BE2C (cell line): ENCODE results near the gene KCNMA1.

ENCODE experiments used
- DNase-seq: peaks from one replicate; pipeline ENCODE4 v3.0.0-alpha.2; 2020
- H3K27me3 ChIP-seq: fragments of 250-450 bp; sonication (Bioruptor Pico); 2 replicates; pipeline ENCODE4 v1.5.1; 2020; ENCODE audit warnings: mild to moderate bottlenecking
- H3K36me3 ChIP-seq: fragments of 250-450 bp; sonication (Bioruptor Pico); 2 replicates; pipeline ENCODE4 v1.5.1; 2020; ENCODE audit warnings: mild to moderate bottlenecking
- H3K4me1 ChIP-seq: fragments of 250-450 bp; sonication (Bioruptor Pico); 2 replicates; pipeline ENCODE4 v1.5.1; 2020
- H3K4me3 ChIP-seq: 2 replicates; pipeline ENCODE4 v1.5.1; 2011; ENCODE audit warnings: low read depth, low read length
- H3K9me3 ChIP-seq: fragments of 250-450 bp; sonication (Bioruptor Pico); 2 replicates; pipeline ENCODE4 v1.5.1; 2020
- CTCF ChIP-seq: IDR thresholded peaks from 2 replicates; pipeline ENCODE4 v1.5.1; 2012; ENCODE audit warnings: mild to moderate bottlenecking, low read depth, low read length

Gene KCNMA1

GRCh38 chr10:77097625-77098024 lies 540.0 kb downstream of the KCNMA1 start:
- DNase-seq, result no peak
- Histone ChIP-seq H3K4me1 (no peaks in the 10 kb centered on the region; the same call in 1 of the 2 replicates), H3K36me3 (no peaks in the 10 kb centered on the region), H3K9me3 (no peaks in the 10 kb centered on the region), H3K27me3 (no peaks in the 10 kb centered on the region), H3K4me3 (no peak overlapping the region)
- no peak for TF ChIP-seq CTCF

- H3K27me3 ChIP-seq, result no peaks in the 10 kb centered on the region
- TF ChIP-seq CTCF, result no peak
- H3K4me1 ChIP-seq, result peaks cover 28% of the 10 kb centered on the region
- no peak overlapping the region for H3K4me3 ChIP-seq
- H3K9me3 ChIP-seq, result no peaks in the 10 kb centered on the region
- no peak for DNase-seq
- H3K36me3 ChIP-seq, result no peaks in the 10 kb centered on the region
Observed at GRCh38 chr10:77093126-77093525, 544.5 kb downstream of the KCNMA1 start.

- Histone ChIP-seq H3K4me1 (peaks cover 37% of the 10 kb centered on the region), H3K27me3 (no peaks in the 10 kb centered on the region), H3K36me3 (no peaks in the 10 kb centered on the region), H3K4me3 (no peak overlapping the region), H3K9me3 (no peaks in the 10 kb centered on the region)
- no peak for TF ChIP-seq CTCF
- no peak for DNase-seq
Observed at GRCh38 chr10:77091597-77092165, 545.9 kb downstream of the KCNMA1 start.

GRCh38 chr10:77090381-77091356 lies 546.9 kb downstream of the KCNMA1 start:
- DNase-seq, result peak; percentile 81
- H3K9me3 ChIP-seq, result no peaks in the 10 kb centered on the region
- H3K27me3 ChIP-seq, result no peaks in the 10 kb centered on the region
- no peaks in the 10 kb centered on the region for H3K36me3 ChIP-seq
- peaks cover 38% of the 10 kb centered on the region for H3K4me1 ChIP-seq
- no peak overlapping the region; the same call in 1 of the 2 replicates for H3K4me3 ChIP-seq
- TF ChIP-seq CTCF, result no peak

- Histone ChIP-seq H3K4me1 (peaks cover 38% of the 10 kb centered on the region), H3K27me3 (no peaks in the 10 kb centered on the region), H3K4me3 (no peak overlapping the region), H3K9me3 (no peaks in the 10 kb centered on the region), H3K36me3 (no peaks in the 10 kb centered on the region)
- peak; percentile 50 for DNase-seq
- TF ChIP-seq CTCF, result no peak
Observed at GRCh38 chr10:77087366-77087765, 550.2 kb downstream of the KCNMA1 start.

GRCh38 chr10:77086081-77086480 lies 551.5 kb downstream of the KCNMA1 start:
- DNase-seq, result no peak
- H3K9me3 ChIP-seq, result no peaks in the 10 kb centered on the region
- no peak overlapping the region for H3K4me3 ChIP-seq
- no peak for TF ChIP-seq CTCF
- no peaks in the 10 kb centered on the region for H3K36me3 ChIP-seq
- H3K27me3 ChIP-seq, result no peaks in the 10 kb centered on the region
- peaks cover 30% of the 10 kb centered on the region for H3K4me1 ChIP-seq
